Fibroblast of gingiva (primary cell): ENCODE results near the gene CHERP.
"Not testable (repeated sequence)": the region's sequence is repeated elsewhere in the genome, so short reads cannot be mapped to it uniquely, and the experiment has no call there.

Experiments
- DNase-seq: peaks from one replicate; pipeline ENCODE4 v3.0.0-alpha.2; 2011; ENCODE audit warnings: low read depth

The CHERP gene

GRCh38 chr19:16577531-16577985 lies 35.3 kb upstream of the CHERP start:
- no peak for DNase-seq

GRCh38 chr19:16576690-16577530 lies 34.7 kb upstream of the CHERP start:
- no peak for DNase-seq

GRCh38 chr19:16575861-16576689 lies 33.8 kb upstream of the CHERP start:
- DNase-seq: no peak

- DNase-seq: no peak
These were observed 33.0 kb upstream of the CHERP start for GRCh38 chr19:16575282-16575681.

GRCh38 chr19:16573925-16574324 lies 31.7 kb upstream of the CHERP start:
- DNase-seq: no peak

GRCh38 chr19:16573296-16573695 lies 31.1 kb upstream of the CHERP start:
- DNase-seq: no peak

GRCh38 chr19:16572332-16573211 lies 30.3 kb upstream of the CHERP start, which contains the start of gene SLC35E1:
Gene SLC35E1, minus strand, starts transcription at chr19:16572415. Its CDS starts 51 bp downstream, at chr19:16572364.
- peak; percentile 95 for DNase-seq

- DNase-seq: no peak
These were observed 29.6 kb upstream of the CHERP start for GRCh38 chr19:16571822-16572331.

GRCh38 chr19:16571283-16571682 lies 29.0 kb upstream of the CHERP start:
- peak; percentile 41 for DNase-seq

GRCh38 chr19:16569609-16570320 lies 27.5 kb upstream of the CHERP start:
- DNase-seq: no peak

GRCh38 chr19:16566702-16567101 lies 24.5 kb upstream of the CHERP start:
- no peak for DNase-seq

- DNase-seq: no peak
These were observed 23.9 kb upstream of the CHERP start for GRCh38 chr19:16566161-16566560.

GRCh38 chr19:16564842-16565241 lies 22.6 kb upstream of the CHERP start:
- DNase-seq: no peak

- DNase-seq: no peak
These were observed 20.4 kb upstream of the CHERP start for GRCh38 chr19:16562608-16563025.

GRCh38 chr19:16561382-16561781 lies 19.1 kb upstream of the CHERP start:
- no peak for DNase-seq

GRCh38 chr19:16559780-16560276 lies 17.6 kb upstream of the CHERP start:
- no peak for DNase-seq

- DNase-seq: no peak
These were observed 12.5 kb upstream of the CHERP start for GRCh38 chr19:16554776-16555175.

- DNase-seq: not testable (repeated sequence)
These were observed 9.7 kb upstream of the CHERP start for GRCh38 chr19:16551902-16552301.

- no peak for DNase-seq
These were observed 6.7 kb upstream of the CHERP start for GRCh38 chr19:16548956-16549355.

- DNase-seq: no peak
These were observed 2.4 kb upstream of the CHERP start for GRCh38 chr19:16544473-16545231.
